ENCODE data around the gene MPHOSPH9. TPM values are rescaled to one million over a fixed set of nuclear protein-coding genes. Genes with fewer than 3 reads are reported as not detected.
"Not testable (repeated sequence)": the region's sequence is repeated elsewhere in the genome, so short reads cannot be mapped to it uniquely, and the experiment has no call there.

MPHOSPH9 gene
- total RNA-seq, 1 donor = 42.7 TPM

- H3K4me3 ChIP-seq (ENCODE audit: insufficient read depth, low read length) = no peak overlapping the region
- no peak overlapping the region for H3K27ac ChIP-seq (ENCODE audit: low read depth, low read length)
- H4K20me1 ChIP-seq (ENCODE audit: insufficient read depth, low read length) = peaks cover 10% of the 10 kb centered on the region
- TF ChIP-seq CTCF (IDR thresholded peaks at IDR 0.05; ENCODE audit: extremely low read depth, low read depth, low read length) = no peak
- no peaks in the 10 kb centered on the region for H3K4me1 ChIP-seq (ENCODE audit: insufficient read depth, low read length)
- no peak overlapping the region for H3K4me2 ChIP-seq (ENCODE audit: insufficient read depth, low read length)
- peaks cover 46% of the 10 kb centered on the region for H3K79me2 ChIP-seq (ENCODE audit: insufficient read depth, low read length)
- no peak overlapping the region for H2AFZ ChIP-seq (ENCODE audit: low read length)
- peaks cover 46% of the 10 kb centered on the region for H3K36me3 ChIP-seq (ENCODE audit: insufficient read depth, low read length)
- no peaks in the 10 kb centered on the region for H3K9me3 ChIP-seq (ENCODE audit: low read depth, low read length)
- peak; percentile 21 for DNase-seq (ENCODE audit: insufficient read length, low spot score, missing footprints)
- no peaks in the 10 kb centered on the region for H3K27me3 ChIP-seq (ENCODE audit: insufficient read depth, low read length)
Measured at GRCh38 chr12:123253641-123254459, 20.9 kb upstream of the MPHOSPH9 start.

DNA sequence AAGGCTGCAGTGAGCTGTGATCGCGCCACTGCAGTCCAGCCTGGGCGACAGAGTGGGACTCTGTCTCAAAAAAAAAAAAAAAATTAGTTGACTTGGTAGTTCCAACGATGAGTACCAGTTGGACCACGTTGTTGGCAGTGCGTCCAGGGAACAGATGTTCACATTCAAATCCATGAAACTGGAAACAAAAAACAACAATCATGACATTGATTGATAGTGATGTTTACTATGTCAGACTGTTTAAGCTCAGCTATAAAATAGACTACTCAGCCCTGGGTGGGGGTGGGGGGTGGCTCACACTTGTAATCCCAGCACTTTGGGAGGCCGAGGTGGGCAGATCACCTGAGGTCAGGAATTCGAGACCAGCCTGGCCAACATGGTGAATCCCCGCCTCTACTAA is 19.4 kb upstream of the MPHOSPH9 start:
- H3K27me3 ChIP-seq (ENCODE audit: insufficient read depth, low read length); H2AFZ ChIP-seq (ENCODE audit: low read length); H3K27ac ChIP-seq (ENCODE audit: low read depth, low read length); H3K4me2 ChIP-seq (ENCODE audit: insufficient read depth, low read length); H3K4me3 ChIP-seq (ENCODE audit: insufficient read depth, low read length); H3K4me1 ChIP-seq (ENCODE audit: insufficient read depth, low read length); DNase-seq (ENCODE audit: insufficient read length, low spot score, missing footprints); H4K20me1 ChIP-seq (ENCODE audit: insufficient read depth, low read length); H3K9me3 ChIP-seq (ENCODE audit: low read depth, low read length): not testable (repeated sequence)
- H3K36me3 ChIP-seq (ENCODE audit: insufficient read depth, low read length) = peaks cover 34% of the 10 kb centered on the region
- peaks cover 57% of the 10 kb centered on the region for H3K79me2 ChIP-seq (ENCODE audit: insufficient read depth, low read length)

- Histone ChIP-seq H3K4me3 (ENCODE audit: insufficient read depth, low read length) (no peak overlapping the region), H4K20me1 (ENCODE audit: insufficient read depth, low read length) (peaks cover 8% of the 10 kb centered on the region), H3K27ac (ENCODE audit: low read depth, low read length) (no peak overlapping the region), H2AFZ (ENCODE audit: low read length) (no peak overlapping the region), H3K36me3 (ENCODE audit: insufficient read depth, low read length) (peaks cover 27% of the 10 kb centered on the region), H3K4me2 (ENCODE audit: insufficient read depth, low read length) (no peak overlapping the region), H3K27me3 (ENCODE audit: insufficient read depth, low read length) (no peaks in the 10 kb centered on the region), H3K4me1 (ENCODE audit: insufficient read depth, low read length) (no peaks in the 10 kb centered on the region), H3K79me2 (ENCODE audit: insufficient read depth, low read length) (peaks cover 62% of the 10 kb centered on the region), H3K9me3 (ENCODE audit: low read depth, low read length) (no peaks in the 10 kb centered on the region)
- DNase-seq (ENCODE audit: insufficient read length, low spot score, missing footprints) = no peak
- TF ChIP-seq CTCF (IDR thresholded peaks at IDR 0.05; ENCODE audit: extremely low read depth, low read depth, low read length) = no peak
Measured at GRCh38 chr12:123251403-123252076, 18.6 kb upstream of the MPHOSPH9 start.

GRCh38 chr12:123250471-123251383 is 17.8 kb upstream of the MPHOSPH9 start:
- no peak for TF ChIP-seq CTCF (IDR thresholded peaks at IDR 0.05; ENCODE audit: extremely low read depth, low read depth, low read length)
- Histone ChIP-seq H3K36me3 (ENCODE audit: insufficient read depth, low read length) (peaks cover 20% of the 10 kb centered on the region), H3K9me3 (ENCODE audit: low read depth, low read length) (no peaks in the 10 kb centered on the region), H3K4me1 (ENCODE audit: insufficient read depth, low read length) (no peaks in the 10 kb centered on the region), H3K79me2 (ENCODE audit: insufficient read depth, low read length) (peaks cover 68% of the 10 kb centered on the region), H2AFZ (ENCODE audit: low read length) (no peak overlapping the region), H3K27ac (ENCODE audit: low read depth, low read length) (no peak overlapping the region), H4K20me1 (ENCODE audit: insufficient read depth, low read length) (peaks cover 3% of the 10 kb centered on the region), H3K4me2 (ENCODE audit: insufficient read depth, low read length) (no peak overlapping the region), H3K4me3 (ENCODE audit: insufficient read depth, low read length) (no peak overlapping the region), H3K27me3 (ENCODE audit: insufficient read depth, low read length) (no peaks in the 10 kb centered on the region)
- DNase-seq (ENCODE audit: insufficient read length, low spot score, missing footprints) = peak; percentile 34

DNA sequence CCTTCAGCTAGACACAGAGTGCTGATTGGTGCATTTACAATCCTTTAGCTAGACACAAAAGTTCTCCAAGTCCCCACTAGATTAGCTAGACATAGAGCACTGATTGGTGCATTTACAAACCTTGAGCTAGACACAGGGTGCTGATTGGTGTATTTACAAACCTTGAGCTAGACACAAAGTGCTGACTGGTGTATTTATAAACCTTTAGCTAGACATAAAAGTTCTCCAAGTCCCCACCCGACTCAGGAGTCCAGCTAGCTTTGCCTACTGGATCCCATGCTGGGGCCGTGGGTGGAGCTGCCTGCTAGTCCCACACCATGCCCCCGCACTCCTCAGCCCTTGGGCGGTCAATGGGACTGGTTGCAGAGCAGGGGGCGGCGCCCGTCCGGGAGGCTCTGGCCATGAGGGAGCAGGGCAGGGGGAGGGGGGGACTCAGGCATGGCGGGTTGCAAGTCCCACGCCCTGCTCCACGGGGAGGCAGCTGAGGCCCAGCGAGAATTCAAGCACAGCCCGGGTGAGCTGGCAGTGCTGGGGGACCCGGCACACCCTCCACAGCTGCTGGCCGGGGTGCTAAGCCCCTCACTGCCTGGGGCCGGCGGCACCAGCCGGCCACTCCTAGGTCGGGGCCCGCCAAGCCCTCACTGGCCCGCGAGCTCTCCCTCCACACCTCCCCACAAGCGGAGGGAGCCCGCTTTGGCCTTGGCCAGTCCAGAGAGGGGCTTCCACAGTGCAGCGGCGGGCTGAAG is 16.2 kb upstream of the MPHOSPH9 start:
- not testable (repeated sequence) for H3K9me3 ChIP-seq (ENCODE audit: low read depth, low read length); H3K4me3 ChIP-seq (ENCODE audit: insufficient read depth, low read length); H3K4me1 ChIP-seq (ENCODE audit: insufficient read depth, low read length); H3K4me2 ChIP-seq (ENCODE audit: insufficient read depth, low read length); H4K20me1 ChIP-seq (ENCODE audit: insufficient read depth, low read length); H3K36me3 ChIP-seq (ENCODE audit: insufficient read depth, low read length); H3K27ac ChIP-seq (ENCODE audit: low read depth, low read length); H3K27me3 ChIP-seq (ENCODE audit: insufficient read depth, low read length); DNase-seq (ENCODE audit: insufficient read length, low spot score, missing footprints); H2AFZ ChIP-seq (ENCODE audit: low read length)
- peaks cover 72% of the 10 kb centered on the region for H3K79me2 ChIP-seq (ENCODE audit: insufficient read depth, low read length)

DNA sequence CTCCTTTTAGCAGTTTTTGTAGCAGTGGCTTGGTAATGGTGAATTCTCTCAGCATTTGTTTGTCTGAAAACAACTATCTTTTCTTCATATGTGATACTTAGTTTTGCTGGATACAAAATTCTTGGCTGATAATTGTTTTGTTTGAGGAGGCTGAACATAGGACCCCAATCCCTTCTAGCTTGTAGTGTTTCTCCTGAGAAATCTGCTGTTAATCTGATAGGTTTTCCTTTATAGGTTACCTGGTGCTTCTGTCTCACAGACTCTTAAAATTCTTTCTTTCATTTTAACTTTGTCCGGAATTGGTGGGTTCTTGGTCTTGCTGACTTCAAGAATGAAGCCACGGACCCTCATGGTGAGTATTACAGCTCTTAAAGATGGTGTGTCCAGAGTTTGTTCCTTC is 15.2 kb upstream of the MPHOSPH9 start:
- H3K79me2 ChIP-seq (ENCODE audit: insufficient read depth, low read length) = peaks cover 64% of the 10 kb centered on the region
- H3K4me2 ChIP-seq (ENCODE audit: insufficient read depth, low read length) = not testable (repeated sequence)

More for the DNA sequence above, 15.2 kb upstream of the MPHOSPH9 start:
- H3K4me3 ChIP-seq (ENCODE audit: insufficient read depth, low read length); H3K4me1 ChIP-seq (ENCODE audit: insufficient read depth, low read length); H4K20me1 ChIP-seq (ENCODE audit: insufficient read depth, low read length); DNase-seq (ENCODE audit: insufficient read length, low spot score, missing footprints); H2AFZ ChIP-seq (ENCODE audit: low read length); H3K36me3 ChIP-seq (ENCODE audit: insufficient read depth, low read length); H3K27ac ChIP-seq (ENCODE audit: low read depth, low read length); H3K27me3 ChIP-seq (ENCODE audit: insufficient read depth, low read length); H3K9me3 ChIP-seq (ENCODE audit: low read depth, low read length): not testable (repeated sequence)
